GM21825 (cell line): ENCODE results near the gene DUSP10.

Source experiments
- ATAC-seq: cut with Tn5 transposase; IDR thresholded peaks from one replicate; pipeline ENCODE4 v1.9.1; 2021; ENCODE audit warnings: mild to moderate bottlenecking, moderate library complexity; ENCODE audit not compliant: unreplicated experiment

DUSP10 gene

DNA sequence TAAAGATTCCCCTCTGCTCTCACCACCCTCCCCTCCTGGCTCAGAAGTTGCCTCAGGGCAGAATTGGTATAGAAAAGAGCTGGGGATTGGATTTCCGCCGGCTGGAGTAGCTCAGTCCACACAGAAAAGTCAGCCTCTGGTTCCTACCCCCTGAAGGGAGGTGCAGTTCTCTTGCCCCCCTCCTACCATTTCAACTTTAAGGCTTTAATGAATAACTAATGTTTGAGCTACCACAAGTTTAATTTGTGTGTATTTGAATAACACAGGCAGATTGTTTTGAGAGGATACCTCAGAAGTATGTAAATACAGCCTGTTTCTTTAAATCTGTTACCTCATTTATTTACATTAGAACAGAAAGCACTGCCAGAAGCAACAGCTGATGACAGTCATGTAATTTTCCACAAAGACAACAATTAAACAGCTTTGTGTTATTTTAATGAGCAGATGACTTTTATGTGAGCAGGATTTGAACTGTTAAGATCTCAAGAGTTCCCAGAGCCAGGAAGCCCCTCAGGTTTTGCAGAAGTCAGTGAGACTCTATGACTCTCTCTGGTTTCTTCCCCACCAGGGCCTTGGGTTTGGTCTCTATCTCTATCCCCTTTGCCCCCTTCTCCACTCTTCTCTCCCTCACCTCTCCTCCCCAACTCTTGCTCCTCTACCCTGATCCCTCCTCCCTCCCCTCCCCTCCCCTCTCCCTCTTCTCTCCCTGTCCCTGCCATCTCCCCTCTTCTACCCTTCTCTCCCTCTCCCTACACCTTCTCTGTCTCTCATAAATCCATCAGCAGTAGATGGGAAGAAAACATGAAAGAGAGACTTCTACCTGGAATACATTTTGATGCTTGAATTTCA lies 26.3 kb downstream of the DUSP10 start:
- ATAC-seq: no peak

DNA sequence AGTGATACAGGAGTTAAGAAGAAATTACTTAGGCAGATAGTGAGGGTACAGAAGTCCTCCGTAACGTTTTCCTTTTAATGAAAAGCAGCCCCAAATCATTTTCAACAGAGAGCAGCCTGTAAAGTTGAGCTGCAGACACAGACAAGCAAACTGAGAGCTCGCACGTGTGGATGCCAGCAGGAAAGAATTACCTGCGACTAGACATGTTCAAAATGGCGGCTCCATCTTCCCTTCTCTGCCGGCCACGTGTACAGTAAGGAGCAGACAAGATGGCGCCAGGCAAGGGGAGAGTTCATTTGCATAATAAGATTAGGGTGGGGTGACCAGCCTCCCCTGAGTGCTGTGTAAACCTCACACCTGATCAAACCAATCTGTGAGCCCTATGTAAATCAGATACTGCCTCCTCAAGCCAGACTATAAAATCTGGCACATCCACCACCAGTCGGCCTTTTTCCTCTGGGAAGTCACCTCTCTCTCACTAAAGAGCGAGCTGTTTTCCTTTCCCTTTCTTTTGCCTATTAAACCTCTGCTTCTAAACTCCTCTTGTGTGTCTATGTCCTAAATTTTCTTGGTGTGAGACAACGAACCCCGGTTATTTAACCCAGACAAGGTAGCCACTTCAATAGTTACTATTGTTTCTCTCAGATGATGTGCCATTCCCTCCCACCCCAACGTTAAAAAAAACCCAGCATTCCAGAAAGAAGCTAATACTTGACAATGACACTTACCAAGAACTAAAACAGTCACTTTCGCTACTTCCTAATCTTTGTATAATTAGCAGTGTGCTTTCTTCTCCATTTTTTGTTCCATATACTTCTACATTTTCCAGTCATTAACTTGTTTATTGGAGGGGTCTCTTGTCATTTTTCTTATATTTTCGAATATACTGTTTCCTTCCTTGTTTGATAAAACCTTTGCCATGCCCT lies 27.4 kb downstream of the DUSP10 start:
- no peak for ATAC-seq

- peak; percentile 58 for ATAC-seq
These were observed 29.0 kb downstream of the DUSP10 start for GRCh38 chr1:221712776-221713431.

GRCh38 chr1:221712198-221712684 lies 29.6 kb downstream of the DUSP10 start:
- peak; percentile 44 for ATAC-seq

DNA sequence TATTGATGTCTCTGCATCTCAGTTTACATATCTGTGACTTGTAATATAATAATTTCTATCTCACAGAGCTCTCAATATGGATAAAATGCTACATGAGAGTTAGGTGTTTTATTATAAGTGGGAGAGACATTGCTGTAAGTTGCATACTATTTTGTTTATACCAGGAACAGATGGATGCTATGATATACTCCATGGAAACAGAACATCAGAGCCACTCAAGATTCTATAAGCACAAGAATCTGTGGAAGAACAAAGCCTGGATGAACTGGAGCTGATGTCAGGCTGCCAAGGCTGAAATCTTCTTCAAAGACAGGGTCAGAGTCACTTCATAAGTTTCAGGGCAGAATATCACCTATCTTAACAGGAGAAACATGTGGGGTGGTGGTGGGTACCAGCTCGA lies 30.2 kb downstream of the DUSP10 start:
- no peak for ATAC-seq

DNA sequence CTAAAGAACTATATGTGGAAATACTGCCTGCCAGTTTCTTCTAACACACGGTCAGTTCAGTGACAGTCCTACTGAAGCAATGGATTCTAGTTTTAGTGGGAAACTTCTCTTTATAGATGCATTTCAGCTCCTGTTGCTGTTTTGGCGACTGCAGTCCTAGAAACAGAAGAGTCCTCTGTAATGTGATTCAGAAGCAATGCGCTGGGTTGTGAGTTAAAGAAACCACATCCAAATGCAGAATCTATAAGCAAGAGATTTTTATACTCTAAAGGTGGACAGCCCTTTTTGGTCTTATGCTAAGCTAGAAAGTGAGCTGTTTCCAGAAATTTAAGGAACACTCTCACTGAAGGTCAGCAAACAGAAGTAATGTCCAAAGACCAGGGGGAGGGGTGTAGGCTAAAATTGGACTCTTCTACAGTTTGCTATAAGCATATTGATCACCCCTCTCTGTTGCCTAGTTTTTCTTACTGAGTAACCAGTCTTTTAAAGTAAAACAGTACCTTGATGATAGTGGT lies 30.8 kb downstream of the DUSP10 start:
- no peak for ATAC-seq

DNA sequence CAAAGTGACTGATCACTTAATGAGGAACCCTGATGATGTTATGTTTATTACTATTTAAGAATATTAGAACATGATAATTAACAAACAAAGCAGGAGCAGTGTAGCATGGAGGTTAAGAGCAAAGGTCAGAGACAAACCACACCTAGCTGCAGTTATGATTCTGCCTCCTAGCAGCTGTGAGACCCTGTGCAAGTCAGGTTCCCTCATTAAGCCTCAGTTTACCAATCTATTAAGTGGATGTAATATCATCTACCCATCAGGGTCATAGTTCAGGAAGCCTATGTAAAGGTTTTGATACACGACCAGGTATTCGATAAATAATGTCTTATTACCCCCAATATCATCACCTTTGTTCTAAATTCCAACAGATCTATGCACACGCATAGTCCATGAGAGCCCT lies 32.0 kb downstream of the DUSP10 start:
- no peak for ATAC-seq

GRCh38 chr1:221708987-221709386 lies 32.9 kb downstream of the DUSP10 start:
- peak; percentile 32 for ATAC-seq

GRCh38 chr1:221708076-221708571 lies 33.8 kb downstream of the DUSP10 start:
- peak; percentile 61 for ATAC-seq

DNA sequence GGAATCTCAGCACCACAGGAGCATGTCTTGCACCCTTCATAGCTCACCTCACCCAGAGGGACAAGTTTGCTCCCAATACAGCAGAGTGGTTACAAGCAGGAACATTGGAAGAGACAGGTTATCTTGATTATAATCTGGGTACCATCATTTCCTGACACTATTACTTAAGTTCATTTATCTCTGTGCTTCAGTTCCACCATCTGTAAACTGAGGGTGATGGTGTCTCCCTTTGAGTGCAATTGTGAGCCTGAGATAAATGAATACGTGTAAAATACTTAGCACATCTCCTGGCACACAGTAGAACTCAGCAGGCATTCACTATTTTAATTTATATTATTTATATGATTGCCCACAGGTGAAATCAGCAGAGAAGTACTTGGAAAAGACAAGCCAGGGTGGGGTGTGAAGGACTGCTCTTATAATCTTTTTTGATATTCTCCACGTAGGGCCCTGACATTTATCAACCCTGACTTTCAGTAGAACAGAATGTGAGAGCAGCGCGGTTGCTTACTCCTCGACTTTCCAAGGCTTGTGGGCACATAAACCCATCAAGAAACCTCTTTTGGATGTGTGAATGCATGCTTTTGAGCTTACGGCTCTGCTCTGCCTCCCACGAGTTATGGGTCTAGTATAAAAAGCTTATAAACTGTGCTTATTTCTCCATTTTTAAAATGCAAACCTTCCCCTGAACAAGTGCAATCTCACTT lies 34.9 kb downstream of the DUSP10 start:
- ATAC-seq: no peak

DNA sequence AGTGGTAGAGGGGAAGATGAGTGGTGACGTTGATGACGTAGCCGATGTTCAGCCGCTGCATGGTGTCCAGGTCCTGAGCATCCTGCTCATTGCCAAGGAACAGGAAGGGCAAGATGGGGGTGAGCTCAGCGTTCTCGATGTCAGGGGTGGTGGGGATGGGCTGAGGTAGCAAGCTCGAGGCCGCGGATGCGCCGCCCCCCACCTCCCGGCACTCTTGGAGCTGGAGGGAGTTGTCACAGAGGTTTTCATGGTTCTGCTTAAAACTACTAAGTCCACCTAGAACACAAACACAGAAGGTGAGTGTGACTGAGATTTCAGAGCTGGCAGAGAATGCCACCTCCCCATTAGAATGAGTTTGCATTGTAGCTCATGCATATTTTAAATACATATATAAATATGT lies 35.7 kb downstream of the DUSP10 start:
- no peak for ATAC-seq

DNA sequence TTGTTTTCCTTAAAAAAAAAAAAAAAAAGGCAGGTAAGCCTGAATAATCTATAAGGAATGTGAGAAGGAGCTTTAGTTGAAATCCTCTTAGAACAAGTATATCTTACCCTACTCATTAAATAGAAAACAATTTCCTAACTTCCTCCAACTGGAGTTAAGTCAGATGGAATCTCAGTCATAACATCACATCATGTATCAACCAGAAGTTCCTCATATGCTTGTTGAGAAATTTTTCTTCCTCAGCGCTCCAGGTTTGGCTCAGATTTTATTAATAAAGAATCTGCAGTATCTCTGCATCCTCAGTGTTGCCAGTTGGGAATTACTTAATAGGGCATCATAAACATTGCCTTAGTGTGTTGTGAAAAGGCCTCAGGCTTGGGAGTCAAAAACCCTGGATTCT lies 37.6 kb downstream of the DUSP10 start:
- no peak for ATAC-seq

GRCh38 chr1:221701570-221702186 lies 40.2 kb downstream of the DUSP10 start:
- ATAC-seq: no peak

DNA sequence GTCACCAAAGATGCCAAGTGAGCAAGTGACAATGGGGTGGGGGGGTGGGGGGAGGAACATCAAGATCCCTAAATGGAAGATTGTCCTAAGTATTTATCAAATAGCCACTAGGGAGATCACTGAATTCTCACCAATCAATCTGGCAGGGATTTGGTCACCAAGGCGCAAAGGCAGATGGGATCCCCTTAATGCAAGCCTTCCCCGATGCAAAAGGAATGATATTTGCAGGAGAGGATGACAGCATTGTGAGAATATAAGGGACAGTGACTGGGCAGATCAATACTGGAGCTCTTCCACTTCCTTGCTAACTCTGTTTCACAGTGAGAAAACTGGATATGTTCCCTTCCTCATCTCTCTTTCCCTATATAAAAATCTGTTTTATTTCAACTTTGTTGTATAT lies 40.9 kb downstream of the DUSP10 start:
- ATAC-seq: no peak

DNA sequence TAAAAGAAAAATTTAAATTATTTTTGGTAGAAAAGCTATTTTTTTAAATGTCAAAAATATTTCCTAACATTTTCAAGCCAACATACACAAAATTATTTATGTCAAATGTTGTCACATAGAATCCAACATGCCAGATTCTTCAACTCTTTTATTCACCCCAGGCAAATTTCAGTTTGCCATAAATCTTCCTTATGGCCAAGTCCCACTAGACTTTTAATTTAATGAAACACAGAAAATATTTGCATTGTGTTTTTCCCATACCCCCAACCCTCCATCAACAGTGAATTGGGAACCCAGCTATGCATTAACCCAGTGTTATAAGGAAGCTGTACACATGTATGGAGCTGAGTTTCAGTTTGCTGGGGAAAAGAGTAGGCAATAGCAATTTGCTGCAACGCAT lies 41.4 kb downstream of the DUSP10 start:
- no peak for ATAC-seq

DNA sequence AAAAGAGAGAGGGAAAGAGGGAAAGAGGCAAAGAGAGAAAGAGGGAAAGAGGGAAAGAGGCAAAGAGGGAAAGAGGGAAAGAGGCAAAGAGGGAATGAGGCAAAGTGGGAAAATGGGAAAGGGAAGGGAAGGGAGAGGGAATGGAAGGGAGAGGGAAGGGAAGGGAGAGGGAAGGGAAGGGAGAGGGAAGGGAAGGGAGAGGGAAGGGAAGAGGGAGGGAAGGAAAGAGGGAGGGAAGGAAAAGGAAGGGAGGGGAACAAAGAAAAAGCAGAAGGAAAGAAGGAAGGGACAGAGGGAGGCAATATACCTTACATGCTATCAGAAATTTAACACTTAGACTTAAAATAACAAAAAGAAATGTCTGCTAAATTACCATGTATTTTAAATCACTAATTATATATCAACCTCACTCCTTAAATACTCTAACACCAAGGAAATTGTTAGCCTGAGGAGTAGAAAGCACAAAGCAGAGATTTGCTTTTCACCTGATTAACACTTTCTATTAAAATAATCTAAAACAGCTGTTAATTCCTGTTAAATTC lies 41.8 kb downstream of the DUSP10 start:
- no peak for ATAC-seq

GRCh38 chr1:221699577-221699976 lies 42.3 kb downstream of the DUSP10 start:
- ATAC-seq: no peak

DNA sequence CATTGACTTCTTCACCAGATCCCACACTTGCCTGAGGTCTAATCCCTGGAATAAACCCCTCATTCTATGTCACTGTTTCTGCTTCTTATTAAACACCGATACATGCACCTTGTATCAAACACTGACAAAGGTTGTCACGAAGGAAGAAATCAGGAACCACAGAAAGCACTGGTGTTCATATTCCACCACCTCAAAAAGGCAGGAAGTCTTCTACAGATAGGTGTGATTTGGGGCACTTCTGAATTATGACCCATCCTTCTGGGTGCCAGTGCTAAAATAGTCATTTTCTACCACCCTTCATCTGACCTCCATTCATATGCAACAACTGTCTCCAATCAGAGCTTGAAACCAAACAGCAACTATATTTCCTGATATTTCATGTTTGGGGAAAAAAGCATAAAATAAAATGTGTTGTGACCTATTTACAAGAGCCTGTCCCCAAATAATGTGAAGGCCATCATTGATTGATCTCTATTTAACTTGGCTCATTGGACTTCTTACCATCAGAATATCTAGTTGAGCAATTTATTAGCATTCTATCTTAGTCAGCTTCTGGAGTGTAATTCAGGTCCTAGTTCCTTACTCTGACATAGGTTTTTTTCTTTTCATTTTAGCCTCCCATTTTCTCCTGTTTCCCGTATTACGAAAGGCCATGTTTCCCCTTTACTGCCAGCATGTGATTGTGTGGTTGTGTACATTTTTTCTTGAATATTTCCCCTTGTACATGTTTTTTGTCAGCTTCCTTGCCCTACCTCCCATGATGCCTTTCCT lies 43.1 kb downstream of the DUSP10 start:
- no peak for ATAC-seq
